Sigmoid colon (tissue), 4 donors: ENCODE measurements around the gene TAF7.

Experiments
- CTCF ChIP-seq, 4 experiments: fragments of 450-650 bp in 3 of 4; fragments of 200-600 bp in 1 of 4; IDR thresholded peaks; one replicate each; pipeline ENCODE4 v1.5.1; 2016 to 2019; ENCODE audit warnings: antibody characterized with exemption in 4 of 4, mild to moderate bottlenecking in 3 of 4, moderate library complexity in 2 of 4
- EP300 ChIP-seq, 4 donors: sonication (generic); formaldehyde crosslinking; IDR thresholded peaks; one replicate each; pipeline ENCODE4 v1.6.1; 2017; ENCODE audit warnings: antibody characterized with exemption in 4 of 4
- POLR2A ChIP-seq, 2 donors: fragments of 450-650 bp; IDR thresholded peaks; one replicate each; pipeline ENCODE4 v1.6.1; 2016; ENCODE audit warnings: antibody characterized with exemption in 2 of 2, mild to moderate bottlenecking in 2 of 2, moderate library complexity in 2 of 2

GRCh38 chr5:141313711-141314110 is 6.9 kb downstream of the TAF7 start:
- TF ChIP-seq CTCF (IDR thresholded peaks at IDR 0.05) (no peak), POLR2A (IDR thresholded peaks at IDR 0.05) (no peak), EP300 (IDR thresholded peaks at IDR 0.05) (no peak)
